ENCODE data around the gene TRMT112.
"Not testable (repeated sequence)": the region's sequence is repeated elsewhere in the genome, so short reads cannot be mapped to it uniquely, and the experiment has no call there.

Gene TRMT112

DNA sequence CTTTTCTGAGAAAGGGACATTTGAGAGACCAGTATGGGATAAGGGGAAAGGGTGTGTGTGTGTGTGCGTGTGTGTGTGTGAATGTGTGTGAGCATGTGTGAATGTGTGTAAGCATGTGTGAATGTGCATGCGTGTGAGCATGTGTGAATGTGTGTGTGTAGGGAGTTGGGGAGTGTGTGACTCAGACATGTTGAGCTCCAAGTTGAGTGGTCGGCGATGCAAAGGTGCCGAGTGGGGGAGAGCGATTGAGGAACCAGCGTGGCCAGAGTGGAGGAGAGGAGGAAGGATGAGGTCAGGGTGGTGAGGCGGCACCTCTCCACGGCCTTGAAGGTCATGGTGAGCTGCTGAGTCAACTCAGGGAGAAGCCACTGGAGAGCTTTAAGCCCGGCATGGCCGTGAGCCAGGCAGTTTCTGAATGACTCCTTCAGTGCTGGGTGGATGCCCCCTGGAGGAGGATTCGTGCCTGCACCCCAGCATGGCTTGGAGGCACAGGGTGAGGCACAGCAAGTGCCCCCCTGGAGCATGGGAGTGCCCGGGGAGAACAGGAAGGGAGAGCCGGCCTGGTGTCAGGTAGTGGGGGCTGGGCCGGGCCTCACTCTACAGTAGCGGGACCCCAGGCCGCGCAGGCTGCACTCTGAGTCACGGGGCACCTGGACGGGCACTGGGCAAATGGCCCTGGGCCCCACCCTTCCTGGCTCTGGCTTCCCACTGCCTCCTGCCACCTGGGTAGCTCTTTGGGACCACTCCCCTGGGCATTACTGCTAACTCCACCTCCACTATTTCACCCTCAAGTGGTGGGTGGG lies 14.4 kb upstream of the TRMT112 start:
- peak; percentile 96 for DNase-seq (ENCODE audit: low read depth)

DNA sequence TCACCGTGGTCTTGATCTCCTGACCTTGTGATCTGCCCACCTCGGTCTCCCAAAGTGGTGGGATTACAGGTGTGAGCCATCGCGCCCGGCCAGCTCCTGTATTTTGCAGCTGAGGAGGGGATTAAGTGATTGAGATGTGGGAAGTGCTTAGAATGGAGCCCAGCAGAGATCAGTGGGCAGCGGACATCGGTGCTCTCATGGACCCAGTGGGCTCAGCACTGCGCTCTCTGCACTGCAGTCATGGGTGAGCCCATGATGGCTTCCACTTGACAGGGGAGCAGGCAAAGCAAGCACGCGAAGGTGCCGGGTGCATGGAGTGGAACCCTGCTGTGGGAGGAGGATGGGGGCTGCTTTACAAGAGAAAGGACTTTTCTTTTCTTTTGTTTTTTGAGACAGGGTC lies 13.5 kb upstream of the TRMT112 start:
- no peak for DNase-seq (ENCODE audit: low read depth)

DNA sequence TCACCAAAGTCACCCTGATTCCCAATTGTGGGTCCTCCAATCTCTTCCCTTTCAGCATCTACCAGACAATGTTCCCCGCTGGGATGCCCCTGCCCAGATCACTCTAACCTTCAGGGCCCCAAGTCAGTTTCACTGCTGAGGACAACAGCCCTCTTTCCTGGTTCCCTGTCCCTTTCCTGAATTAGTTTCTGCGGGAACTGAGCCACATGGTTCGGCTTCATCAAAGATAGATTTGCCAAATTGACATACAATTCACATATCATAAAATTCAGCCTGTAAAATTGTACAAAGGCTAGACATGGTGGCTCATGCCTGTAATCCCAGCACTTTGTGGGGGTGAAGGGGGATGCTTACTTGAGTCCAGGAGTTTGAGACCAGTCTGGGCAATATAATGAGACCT lies 10.6 kb upstream of the TRMT112 start:
- DNase-seq (ENCODE audit: low read depth), result no peak

DNA sequence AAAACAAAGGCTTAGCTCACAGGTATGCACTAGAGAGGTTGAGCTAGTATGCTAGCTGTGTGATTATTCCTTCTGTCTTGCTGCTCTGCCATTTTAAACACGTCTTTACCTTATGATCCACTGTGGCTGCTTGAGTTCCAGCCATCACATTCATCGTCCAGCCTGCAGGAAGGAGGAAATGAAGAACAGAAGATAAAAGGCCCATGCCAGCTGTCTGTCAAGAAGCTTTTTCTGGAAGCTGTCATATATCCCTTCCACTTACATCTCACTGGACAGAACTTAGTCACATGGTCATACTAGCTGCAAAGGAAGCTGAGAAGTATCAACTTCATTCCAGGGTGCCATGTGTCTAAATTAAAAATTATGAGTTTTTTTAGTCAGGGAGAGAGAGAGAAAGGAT lies 10.0 kb upstream of the TRMT112 start:
- no peak for DNase-seq (ENCODE audit: low read depth)

DNA sequence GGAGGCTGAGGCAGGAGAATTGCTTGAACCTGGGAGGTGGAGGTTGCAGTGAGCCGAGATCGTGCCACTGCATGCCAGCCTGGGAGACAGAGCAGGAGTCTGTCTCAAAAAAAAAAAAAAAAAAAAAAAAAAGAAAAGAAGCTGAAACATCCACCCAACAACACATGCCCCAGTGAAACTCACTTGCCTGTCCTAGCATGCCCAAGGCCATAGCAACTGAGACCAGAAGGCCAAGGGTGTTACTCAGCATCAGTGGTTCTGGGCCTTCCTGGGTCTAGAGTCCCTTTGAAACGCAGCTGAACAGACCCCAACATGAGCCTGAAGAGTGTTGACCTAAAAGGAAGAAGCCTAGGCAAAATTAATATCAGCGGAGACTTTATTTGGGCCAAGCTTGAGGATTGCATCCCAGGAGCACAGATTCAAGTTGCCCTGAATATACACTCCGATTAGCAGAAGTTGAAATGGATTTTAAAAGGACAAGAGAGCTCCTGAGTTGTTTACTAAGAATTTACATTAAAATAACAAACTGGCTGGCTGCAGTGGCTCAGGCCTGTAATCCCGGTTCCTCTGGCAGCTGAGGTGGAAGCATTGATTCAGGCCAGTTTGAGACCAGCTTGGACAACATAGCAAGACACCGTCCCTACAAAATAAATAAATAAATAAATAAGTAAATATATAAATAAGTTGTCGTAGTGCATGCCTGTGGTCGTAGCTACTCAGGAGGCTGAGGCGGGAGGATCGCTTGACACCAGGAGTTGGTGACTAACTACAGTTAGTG lies 7.5 kb upstream of the TRMT112 start:
- DNase-seq (ENCODE audit: low read depth), result no peak

DNA sequence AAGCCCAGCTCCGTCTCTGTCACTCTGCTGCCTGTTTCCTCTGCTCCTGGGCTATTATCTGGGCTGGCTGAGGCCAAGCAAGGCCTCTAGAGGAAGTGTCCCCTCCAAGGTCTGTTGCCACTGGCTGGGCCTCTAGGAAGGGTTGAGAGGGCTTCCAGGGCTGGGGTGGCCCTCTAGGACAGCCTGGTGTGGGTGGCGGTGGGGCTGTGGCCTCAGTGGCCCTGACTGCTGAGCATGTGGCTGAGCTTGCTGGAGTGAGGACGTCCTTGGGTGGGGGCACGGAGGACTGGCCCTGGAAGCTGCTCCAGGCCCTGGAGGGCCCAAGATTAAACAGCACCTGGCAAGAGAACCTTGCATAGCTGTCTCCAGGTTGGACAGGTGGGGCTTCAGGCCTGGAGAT lies 6.6 kb upstream of the TRMT112 start:
- DNase-seq (ENCODE audit: low read depth), result not testable (repeated sequence)

DNA sequence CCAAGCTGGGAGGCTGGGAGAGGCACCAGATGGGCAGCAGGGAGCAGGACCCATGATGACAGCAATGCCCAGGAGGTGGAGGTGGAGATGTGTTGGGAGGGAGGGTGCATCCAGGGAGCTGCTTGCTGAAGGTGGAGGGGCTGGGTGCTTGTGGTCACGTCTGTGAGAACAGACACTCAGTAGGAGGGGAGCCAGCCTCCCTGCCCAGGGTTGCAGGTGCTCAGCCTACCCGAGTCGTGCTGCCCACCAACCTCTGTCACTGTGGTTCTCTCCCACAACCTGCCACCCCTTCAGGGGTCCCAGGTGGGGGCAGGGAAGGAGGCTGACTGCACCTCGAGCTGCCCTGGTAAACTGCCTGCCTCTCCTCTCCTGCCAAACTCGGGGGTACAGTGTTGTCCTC lies 6.0 kb upstream of the TRMT112 start:
- DNase-seq (ENCODE audit: low read depth), result no peak

DNA sequence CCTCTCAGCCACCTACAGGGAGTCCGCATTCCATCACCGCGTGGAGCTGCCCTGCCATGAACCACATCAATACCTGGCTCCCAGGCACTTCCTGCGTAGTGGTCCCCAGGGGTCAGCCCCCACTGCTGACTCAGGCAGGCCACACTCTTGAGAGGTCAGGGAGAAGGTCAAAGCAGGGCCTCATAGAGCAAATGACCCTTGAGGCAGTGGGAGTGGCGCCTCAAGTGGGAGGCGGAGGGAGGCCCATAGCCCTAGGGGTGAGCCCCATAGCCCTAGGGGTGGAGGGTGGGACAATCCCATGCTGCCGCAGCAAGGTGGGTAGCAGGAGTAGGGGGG lies 5.5 kb upstream of the TRMT112 start:
- no peak for DNase-seq (ENCODE audit: low read depth)

DNA sequence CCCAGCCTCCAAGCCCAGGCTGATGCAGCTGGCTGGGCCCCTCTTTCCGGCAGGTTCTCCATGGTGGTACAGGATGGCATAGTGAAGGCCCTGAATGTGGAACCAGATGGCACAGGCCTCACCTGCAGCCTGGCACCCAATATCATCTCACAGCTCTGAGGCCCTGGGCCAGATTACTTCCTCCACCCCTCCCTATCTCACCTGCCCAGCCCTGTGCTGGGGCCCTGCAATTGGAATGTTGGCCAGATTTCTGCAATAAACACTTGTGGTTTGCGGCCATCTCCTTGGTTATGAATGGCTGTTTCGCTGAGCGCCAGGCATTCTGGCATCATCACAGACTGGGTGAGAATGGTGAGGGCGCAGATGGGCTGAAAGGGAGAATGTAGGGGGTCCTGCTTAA lies 4.2 kb upstream of the TRMT112 start:
- no peak for DNase-seq (ENCODE audit: low read depth)

DNA sequence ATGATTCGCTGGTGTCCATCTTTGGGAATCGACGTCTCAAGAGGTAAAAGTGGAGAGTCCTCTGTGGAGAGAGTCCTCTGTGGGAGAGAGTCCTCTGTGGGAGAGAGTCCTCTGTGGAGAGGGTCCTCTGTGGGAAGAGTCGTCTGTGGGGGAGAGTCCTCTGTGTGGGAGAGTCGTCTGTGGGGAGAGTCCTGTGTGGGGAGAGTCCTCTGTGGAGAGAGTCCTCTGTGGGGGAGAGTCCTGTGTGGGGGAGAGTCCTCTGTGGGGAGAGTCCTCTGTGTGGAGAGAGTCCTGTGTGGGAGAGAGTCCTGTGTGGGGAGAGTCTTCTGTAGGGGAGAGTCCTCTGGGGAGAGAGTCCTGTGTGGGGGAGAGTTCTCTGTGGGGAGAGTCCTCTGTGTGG lies 3.7 kb upstream of the TRMT112 start:
- no peak for DNase-seq (ENCODE audit: low read depth)

DNA sequence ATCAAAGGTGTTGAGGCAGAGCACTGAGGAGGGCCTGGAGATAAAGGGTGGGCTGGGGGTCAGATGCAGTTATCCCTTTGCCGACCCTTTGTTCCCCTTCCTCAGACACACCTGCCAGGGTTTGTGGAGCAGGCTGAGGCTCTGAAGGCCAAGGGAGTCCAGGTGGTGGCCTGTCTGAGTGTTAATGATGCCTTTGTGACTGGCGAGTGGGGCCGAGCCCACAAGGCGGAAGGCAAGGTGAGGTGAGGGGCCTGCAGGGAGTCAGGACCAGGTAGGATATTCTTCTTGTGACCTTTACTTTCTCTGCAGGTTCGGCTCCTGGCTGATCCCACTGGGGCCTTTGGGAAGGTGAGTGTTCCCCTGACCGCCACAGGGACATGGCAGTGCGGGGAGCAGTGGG lies 3.2 kb upstream of the TRMT112 start:
- DNase-seq (ENCODE audit: low read depth), result no peak

DNA sequence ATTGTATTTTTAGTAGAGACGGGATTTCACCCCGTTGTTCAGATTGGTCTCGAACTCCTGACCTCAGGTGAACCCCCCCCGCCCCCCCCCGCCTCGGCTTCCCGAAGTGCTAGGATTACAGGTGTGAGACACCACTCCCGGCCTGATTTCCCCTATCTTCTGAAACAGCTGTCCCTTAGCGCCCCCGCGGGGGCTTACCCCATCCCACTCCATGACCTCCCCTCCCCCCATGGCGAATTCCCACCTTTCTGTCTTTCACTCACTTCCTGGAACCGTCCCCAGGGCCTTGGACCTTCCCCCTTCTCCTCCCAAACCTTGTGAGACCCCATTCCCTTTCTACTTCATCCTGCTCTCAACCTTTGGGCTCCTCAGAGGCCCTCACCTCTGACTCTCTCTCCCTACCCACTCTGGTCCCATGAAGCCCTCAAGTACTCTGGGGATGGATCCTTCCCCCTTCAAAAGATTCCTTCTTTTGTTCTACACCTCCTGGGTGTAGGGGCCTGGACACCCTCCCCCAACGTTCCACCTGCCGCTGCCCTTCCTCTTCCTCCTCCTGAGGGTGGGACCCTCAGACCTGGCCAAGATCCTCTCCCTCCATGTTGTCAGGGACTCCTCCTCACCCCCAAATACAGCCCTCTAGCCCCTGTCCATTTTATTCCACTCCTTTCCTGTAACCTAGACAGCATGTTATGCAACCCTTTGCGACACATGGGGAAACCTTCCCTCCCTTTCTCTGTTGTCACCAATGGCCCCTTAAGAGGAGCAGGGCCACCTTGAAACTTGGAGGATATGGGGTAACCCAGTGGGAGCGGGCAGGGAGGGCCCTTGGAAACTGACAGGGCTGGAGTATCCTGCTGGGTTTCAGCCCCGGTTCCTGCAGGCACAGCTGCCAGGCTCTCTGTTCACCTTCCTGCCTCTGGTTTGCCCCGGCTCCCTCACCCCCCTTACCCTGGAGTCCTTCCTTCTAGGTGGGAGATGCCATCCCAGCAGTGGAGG lies 1.7 kb upstream of the TRMT112 start:
- DNase-seq (ENCODE audit: low read depth), result no peak

DNA sequence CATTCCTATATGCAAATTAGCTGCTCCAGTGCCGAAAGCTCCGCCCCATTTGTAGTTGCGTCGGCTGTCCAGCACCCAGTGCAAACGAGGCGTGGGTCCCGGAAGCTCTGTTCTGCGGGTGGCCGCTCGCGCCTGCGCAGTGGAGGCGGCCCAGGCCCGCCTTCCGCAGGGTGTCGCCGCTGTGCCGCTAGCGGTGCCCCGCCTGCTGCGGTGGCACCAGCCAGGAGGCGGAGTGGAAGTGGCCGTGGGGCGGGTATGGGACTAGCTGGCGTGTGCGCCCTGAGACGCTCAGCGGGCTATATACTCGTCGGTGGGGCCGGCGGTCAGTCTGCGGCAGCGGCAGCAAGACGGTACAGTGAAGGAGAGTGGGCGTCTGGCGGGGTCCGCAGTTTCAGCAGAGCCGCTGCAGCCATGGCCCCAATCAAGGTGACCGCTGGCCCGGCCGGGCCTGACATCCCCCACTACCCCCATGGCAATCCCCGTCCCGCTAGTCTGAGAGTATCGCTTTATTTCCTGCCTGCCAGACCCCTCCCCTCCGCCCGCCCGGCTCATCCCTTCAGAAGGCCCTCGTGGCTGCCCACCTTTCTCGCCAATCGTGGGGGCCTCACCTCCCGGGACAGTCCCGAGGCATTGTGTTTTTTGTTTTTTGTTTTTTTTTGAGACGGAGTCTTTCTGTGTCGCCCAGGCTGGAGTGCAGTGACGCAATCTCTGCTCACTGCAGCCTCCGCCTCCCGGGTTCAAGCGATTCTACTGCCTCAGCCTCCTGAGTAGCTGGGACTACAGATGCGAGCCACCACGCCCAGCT lies 804 bp upstream of the TRMT112 start, which contains the start of gene PRDX5:
PRDX5 (plus strand) TSS at position 161 of the 805 bp plus-strand sequence; CDS start at position 256, 95 bp downstream.
- peak; percentile 96 for DNase-seq (ENCODE audit: low read depth)

DNA sequence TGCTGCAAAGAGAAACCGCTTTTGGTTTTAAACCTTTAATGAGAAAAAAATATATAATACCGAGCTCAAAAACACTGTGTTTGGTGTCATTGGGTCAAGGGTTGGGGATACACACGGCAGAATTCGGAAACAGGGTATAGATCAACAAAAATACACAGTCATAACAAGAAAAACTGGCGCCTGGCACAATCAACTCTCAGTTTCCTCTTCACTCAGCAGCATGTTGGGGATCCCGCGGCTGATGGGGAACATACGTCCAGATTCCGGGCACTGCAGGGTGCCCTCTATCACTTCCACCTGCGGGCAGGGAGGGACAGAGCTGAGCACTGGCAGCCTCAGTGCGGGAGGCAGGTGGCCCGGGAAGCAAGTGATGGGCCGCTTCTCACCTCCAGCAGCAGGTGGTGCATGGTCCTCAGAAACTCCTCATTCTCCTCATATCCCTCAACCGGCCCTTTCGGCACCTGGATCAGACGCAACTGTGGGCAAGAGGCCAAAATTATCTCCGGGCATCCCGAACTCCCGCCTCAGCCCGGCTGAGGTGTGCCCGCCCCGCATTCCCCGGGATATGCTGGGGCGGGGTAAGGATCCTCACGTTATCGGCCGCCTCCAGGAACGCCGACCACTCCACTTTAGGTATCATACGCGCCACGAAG lies 561 bp downstream of the TRMT112 start:
- peak; percentile 61 for DNase-seq (ENCODE audit: low read depth)

DNA sequence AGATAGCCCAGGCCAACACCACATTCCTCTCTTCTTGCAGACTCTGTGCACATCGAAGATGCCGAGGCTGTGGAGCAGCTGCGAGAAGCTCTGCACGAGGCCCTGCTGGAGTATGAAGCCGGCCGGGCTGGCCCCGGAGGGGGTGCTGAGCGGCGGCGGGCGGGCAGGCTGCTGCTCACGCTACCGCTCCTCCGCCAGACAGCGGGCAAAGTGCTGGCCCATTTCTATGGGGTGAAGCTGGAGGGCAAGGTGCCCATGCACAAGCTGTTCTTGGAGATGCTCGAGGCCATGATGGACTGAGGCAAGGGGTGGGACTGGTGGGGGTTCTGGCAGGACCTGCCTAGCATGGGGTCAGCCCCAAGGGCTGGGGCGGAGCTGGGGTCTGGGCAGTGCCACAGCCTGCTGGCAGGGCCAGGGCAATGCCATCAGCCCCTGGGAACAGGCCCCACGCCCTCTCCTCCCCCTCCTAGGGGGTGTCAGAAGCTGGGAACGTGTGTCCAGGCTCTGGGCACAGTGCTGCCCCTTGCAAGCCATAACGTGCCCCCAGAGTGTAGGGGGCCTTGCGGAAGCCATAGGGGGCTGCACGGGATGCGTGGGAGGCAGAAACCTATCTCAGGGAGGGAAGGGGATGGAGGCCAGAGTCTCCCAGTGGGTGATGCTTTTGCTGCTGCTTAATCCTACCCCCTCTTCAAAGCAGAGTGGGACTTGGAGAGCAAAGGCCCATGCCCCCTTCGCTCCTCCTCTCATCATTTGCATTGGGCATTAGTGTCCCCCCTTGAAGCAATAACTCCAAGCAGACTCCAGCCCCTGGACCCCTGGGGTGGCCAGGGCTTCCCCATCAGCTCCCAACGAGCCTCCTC lies 1.5 kb downstream of the TRMT112 start:
- not testable (repeated sequence) for DNase-seq (ENCODE audit: low read depth)

DNA sequence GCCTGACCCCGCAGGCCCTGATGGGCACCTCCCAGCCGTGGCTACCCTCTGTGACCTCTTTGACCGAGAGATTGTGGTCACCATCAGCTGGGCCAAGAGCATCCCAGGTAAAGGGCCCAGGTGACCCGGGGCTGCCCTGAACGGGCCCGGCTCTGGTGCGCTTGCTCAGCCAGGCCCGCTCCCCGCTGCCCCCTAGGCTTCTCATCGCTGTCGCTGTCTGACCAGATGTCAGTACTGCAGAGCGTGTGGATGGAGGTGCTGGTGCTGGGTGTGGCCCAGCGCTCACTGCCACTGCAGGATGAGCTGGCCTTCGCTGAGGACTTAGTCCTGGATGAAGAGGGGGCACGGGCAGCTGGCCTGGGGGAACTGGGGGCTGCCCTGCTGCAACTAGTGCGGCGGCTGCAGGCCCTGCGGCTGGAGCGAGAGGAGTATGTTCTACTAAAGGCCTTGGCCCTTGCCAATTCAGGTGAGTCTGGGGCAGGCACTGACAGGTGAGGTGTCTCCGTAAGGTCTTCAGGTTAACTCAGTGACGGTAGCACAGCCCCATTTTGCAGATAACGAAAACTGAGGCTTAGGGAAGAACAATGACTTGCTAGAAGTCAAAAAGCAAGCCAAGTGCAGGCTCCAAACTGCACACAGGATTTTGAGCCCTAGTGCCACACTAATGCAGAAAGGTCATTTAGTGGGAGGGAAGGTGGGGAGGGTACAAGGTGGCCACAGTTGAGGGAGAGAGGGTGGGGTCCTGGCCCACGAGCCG lies 2.4 kb downstream of the TRMT112 start:
- DNase-seq (ENCODE audit: low read depth), result no peak

DNA sequence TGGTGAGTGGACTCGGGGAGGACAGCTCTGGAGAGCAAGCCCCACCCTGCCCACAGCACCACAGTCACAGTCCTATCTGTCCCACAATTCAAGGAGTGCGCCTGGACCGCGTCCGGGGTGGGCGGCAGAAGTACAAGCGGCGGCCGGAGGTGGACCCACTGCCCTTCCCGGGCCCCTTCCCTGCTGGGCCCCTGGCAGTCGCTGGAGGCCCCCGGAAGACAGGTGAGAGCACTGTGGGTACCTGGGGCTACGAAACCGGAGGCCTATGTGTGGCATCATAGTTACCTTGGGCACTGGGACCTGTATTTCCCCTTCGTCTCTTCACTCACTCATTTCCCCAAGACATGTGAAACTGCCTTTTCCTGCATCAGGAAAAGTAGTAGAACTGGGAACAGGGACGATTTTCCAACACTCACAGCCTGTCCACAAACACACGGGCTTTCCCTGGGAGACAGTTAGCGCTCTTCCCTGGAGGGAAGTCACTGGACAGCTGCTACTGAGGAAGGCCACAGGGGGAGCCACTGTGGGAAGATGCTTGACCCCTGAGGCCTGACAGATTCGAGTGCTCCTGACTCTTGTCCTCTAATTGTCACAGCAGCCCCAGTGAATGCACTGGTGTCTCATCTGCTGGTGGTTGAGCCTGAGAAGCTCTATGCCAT lies 3.1 kb downstream of the TRMT112 start:
- peak; percentile 39 for DNase-seq (ENCODE audit: low read depth)

DNA sequence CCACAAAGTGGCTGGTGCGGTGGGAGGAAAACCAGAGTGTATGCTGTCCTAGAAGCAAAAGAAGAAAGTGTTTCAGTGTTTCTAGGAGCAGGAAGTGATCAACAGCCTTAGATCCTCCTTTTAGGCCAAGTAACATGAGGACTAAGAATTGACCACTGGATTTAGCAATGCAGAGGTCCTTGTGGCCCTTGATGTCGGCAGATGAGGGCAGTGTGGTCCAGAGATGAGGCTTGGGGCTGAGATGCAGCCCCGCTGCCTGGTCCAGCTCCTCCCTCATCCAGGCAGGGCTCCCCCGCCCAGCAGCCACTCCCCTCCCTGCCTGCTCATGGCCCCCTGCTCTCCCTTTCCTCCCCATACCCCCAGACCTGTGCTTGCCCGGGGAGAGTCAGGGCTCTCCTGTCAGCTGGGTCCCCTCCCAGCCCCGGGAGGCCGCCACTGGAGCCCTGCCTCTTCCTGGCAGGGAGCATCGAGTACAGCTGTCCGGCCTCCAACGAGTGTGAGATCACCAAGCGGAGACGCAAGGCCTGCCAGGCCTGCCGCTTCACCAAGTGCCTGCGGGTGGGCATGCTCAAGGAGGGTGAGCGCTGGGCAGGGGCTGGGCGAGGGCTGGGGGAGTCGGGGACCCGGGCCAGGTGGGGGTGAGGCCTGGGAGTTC lies 3.7 kb downstream of the TRMT112 start:
- DNase-seq (ENCODE audit: low read depth), result no peak

All from ELR (cell line).